CD4-positive, alpha-beta T cell treated with Interleukin-15 for 4 hours (primary cell): ENCODE data around the gene COL9A2.

Experiments used
- DNase-seq: peaks from one replicate; pipeline ENCODE4 v3.0.0-alpha.2; 2020; ENCODE audit warnings: low spot score

Gene COL9A2

DNA sequence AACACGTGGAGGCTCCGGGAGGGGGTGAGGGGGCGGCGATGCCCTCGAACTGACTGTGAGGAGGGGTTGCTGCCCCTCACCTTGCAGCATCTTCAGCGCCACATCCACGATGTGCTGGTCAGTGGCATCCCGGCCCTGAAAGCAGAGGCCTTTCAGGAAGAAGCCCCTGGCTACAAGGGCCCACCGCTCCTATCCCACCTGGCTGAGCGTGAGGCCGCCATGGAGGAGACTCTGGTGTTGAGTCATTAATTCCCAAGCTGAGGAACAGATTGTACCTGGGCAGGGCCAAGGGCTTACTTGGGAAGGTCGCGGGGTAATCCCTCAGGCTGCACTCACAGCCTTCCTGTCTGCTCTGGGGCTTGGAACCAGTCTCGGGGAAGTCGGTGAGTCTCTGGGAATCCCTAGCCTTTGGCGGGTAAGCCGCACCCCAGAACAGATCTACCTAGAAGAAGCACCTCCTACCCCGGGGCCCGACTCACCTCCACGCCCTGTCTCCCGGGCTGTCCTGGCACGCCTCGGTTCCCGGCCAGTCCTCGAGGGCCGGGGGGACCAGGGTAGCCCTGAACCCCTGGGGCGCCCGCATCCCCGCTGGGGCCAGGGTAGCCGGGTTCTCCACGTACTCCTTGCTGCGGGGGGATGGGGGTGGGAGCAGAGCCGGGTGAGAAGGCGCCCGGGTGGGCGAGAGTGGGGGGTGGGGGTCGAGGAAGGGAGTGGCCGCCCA is 13.9 kb downstream of the COL9A2 start:
- DNase-seq: no peak

DNA sequence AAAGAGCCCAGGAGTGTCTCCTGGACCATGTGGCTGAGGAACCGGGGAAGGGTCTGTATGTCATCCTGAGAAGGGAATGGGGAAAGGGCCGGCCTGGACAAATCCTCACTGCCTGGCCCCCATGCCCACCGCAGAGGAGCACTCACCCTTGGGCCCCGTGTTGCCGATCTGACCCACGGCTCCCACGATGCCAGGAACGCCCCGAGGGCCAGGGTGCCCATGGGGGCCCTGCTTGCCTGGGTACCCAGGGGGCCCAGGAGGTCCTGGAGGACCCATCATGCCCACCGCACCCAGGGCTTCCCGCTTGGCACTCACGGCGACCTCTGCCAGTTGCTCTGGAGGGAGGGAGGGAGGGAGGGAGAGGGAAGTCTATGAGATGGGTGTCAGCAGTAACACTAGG is 14.6 kb downstream of the COL9A2 start:
- no peak for DNase-seq

DNA sequence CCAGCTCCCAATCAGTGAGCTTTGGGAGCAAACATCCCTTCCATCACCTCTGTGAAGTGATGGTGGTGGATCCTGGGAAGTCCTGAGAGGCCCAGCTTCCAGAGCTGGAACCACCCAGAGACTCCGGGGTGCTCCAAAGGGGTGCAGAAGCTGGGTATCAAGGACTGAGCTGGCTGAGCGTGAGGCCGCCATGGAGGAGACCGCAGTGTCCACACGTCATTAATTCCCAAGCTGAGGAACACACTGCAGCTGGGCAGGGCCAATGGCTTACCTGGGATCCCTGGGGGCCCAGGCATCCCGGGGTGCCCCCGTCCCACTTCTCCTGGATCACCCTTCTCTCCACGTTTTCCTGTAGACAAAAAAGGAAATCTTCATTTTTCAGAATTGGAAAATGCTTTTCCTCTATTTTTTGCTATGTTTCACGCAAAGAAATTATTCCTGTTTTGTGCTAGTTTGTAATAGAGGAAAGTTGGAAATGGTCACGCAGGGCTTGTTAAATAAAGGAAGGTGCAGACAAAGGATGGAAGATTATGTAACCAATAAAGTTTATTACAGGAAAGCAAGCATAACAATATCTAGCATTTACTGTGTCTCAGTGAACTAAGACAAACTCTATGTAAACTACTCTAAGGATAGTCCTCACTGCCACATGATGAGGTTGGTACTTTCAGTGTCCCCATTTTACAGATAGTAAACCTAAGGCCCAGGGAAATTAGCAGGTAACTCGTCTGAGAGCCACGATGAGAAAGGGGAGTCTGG is 15.4 kb downstream of the COL9A2 start:
- no peak for DNase-seq

DNA sequence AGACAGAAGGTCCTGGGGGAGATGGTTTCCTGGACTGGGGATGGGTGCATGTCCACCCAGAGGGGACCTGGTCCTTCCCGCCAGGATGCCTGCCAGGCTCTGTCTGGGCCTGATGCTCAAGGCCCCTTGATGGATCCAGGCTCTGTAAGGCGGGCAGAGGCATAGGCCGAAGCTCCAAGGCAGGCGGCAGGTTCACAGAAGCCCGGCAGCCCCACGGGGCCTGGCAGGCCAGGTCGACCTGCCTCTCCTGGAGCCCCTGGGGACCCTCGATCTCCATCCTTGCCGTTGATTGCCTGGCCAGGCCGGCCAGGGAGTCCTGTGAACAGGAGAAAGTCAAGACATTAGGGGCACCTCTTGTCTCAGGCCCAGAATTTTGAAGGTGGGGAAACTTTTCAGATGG is 16.0 kb downstream of the COL9A2 start:
- no peak for DNase-seq

DNA sequence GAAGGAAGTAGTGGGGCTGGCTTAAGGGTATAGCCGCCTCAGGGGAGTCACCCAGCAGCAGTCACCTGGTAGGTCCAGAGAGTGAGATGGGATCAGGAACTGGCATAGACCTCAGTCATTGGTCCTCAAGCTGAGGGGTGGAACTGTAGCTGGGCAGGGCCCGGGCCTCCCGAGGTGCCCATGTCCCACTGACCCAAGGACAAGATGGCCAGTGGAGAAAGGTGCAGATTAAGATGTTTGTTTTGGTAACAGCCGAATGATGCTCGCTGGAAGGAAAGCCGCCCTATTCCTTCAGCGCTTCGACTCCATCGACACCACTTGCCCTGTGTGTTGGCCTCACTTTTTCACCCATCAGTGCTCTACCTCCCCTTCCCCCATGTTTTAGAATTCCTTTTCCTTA is 16.4 kb downstream of the COL9A2 start:
- no peak for DNase-seq

DNA sequence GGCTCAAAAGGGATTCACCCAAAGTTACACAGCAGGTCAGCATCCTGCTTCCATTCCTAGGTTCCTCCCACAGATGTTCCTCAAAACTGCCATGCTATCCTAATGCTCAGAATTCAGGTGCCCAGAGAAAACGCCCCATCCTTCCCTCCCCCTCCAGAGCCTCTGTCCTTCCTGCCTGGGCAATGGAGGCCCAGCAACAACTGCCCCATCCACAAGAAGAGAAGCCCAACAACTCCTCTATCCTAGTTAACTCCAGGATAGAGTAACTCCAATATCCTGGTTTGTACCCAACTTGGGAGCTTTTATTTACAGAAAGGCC is 16.9 kb downstream of the COL9A2 start:
- no peak for DNase-seq

DNA sequence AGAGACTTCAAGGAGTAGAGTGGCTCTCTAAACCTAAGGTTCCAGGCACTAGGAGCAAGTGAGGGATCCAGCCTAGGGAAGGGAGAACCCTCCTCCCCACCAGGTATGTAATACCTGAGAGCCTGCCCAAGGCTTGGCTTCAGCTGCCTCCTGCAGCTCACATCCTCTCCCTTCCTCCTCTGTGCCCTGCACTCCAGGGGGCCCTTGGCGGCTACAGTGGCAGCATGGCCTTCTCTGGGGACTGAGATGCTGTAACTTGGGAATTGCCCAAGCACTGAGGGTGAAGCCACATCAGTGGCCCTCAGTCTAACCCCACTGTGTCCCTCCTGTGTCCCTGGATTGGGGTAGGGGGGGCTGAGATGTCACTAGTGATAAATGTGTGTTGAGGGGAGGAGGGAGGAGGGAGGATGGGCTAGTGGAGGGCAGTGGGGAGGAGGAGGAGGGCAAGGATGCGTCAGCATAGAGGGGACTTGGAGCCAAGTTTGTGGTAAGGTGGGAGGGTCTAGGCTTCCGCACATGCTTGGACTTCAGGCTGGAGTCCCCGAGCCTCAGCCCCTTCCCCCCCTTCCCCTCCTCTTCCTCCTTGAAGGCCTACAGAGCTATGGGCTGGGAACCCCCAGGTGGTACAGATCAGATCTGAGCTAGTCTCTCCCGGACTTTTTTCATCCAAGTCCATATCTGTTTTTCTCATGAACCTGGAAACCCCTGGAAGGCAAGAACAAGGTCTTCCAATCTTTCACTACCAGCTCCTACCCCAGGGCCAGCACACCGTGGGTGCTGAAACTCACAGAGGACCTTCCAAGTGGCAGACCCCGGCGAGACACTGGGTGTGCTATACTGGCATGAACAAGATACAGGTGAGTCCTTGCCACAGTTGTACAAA is 17.5 kb downstream of the COL9A2 start:
- DNase-seq: no peak

DNA sequence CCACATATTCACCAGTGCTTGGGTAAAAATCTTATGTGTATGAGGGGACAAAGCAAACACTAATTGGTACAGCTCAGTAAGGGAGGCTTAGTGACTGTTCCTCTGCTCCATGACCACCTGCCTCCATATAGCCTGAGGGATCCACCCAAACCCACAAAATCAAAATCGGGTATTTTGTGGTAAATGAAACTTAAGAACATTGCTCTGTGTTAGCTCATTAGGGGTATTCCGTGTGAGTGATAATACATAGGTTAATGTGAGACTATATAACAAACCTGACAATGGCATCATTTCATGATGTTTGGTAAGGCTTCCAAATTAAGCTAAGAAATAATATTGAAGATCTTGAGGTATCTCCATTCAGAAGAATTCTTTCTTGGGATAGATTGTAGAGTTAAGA is 25.8 kb downstream of the COL9A2 start:
- DNase-seq: no peak

DNA sequence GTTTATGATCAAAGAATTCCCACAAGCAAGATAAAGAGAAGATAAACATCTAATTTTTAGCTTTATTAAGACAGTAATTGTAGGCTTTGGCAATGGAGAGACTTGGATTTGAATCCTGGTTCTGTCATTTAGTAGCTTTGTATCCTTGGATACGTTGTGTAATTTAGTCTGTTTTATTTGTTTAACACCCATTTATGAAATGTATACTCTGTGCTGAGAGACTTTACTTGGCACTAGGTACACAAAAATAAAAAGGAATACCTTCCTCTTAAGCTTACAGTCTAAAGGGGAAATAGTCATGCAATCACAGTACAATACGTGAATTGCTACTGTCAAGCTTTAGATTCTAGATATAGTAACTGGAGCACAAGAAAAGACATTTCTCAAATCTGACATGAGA is 35.2 kb downstream of the COL9A2 start:
- no peak for DNase-seq

DNA sequence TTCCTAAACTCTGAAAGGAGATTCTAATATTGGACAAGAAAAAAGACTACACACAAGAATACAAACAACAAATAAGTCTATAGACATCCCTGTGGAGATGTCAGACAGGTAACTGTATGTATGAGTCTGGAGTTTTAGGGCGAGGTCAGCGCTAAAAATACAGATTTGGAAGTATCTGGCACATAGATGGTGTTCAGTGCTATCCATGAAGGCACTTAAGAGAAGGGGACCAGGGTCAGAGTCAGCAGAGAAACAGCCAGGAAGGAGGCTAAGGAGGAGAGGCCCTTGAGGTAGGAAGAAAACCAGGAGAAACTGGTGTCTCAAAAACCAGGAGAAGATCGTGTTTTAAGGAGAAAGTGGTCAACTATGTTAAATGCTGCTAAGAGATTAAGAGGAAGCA is 41.0 kb downstream of the COL9A2 start:
- no peak for DNase-seq

DNA sequence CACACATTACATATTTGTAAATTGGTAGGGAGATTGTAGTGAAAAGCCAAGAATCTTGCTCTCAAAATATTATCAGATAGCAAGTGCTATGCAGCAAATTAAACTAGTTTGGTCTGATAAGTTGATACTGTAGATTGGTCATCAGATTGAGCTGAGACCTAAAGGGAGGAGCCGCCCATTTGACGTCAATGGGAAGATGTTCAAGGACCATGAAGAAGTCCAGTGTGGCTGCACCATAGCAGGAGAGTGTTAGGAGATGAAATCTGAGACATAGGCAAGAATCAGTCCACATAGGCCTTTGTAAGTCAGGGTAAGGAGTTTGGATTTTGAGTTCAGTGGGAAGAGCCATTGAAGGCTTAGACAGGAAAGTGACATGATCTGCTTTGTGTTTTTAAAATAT is 42.8 kb downstream of the COL9A2 start:
- no peak for DNase-seq

DNA sequence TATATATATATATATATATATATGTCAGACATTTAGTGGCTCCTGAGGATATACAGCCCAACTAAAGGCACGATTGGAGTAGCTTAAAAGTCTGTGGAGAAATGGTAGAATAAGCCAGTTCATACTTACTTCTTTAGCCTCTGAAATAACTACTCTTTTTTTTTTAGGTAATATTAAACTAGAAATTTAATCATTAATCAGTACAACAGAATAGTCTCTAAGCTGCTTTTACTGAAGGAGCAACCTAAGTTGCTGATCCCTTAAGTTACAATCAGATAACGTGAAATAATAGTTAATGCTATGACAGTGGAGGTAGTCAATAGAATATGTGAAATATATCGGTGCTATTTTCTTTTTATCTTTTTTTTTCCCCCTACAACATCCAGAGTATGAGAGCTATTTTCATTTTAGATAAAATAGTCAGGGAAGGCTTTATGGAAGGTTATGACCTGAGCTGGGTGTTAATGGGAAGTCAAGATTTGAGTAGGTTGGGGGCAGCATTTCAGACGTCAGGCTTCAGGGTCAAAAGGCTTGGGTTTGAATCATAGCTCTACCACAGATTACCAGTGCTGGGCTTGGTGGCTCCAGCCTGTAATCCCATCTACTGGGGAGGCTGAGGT is 43.4 kb downstream of the COL9A2 start:
- DNase-seq: no peak

DNA sequence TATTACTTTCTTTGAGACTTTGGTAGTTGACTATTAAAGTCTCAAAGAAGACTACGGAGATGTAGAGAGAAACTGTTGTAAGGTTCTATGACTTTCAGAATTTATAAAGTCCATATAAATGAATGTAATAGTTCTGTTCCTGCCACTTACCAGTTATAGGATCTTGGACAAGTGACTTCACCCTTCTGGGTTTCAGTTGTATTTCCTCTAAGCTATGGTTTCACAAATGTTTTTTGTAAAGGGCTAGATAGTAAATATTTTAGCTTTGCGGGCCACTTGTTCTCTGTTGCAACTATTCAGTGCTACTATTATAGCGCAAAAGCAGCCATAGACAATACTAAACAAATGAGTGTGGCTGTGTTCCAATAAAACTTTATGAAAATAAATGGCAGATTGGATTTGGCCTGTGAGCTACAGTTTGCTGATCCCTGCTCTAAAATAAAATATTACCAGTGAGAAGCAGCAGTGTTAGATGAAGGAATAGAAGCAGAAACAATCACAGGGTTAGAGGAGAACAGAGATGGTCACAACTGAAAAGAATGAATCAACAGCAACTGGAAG is 44.4 kb downstream of the COL9A2 start:
- DNase-seq: no peak

DNA sequence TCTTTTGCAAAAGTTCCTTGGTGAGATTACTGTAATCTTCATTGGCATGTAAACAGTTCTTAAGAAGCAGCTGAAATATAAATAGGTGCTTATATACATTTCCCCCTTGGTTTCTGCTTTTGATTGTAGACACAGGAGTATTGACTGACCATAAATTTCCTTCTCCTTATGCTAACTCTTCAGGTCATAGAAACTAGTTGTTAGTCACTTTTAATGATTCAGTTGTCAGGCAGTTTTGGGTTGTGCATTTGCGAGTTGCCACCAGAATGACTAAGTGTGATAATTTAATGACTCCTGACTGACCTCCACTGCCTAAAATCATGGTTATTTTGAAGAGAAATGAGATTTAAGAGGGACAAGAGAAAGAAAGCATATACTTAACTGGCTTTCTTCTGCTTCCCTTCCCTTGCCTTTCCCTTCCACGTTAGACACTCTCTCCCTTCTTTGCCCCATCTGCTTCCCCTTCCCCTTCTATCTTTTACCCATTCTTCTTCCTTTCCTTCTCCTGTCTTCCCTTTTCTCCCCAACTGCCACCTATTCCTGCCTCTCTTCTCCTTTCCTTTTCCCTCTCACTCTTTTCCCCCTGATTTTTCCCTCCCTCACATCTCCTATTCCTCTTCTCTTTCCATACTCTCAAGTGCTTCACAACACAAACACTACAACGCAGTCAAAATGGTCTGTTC is 46.8 kb downstream of the COL9A2 start:
- no peak for DNase-seq

DNA sequence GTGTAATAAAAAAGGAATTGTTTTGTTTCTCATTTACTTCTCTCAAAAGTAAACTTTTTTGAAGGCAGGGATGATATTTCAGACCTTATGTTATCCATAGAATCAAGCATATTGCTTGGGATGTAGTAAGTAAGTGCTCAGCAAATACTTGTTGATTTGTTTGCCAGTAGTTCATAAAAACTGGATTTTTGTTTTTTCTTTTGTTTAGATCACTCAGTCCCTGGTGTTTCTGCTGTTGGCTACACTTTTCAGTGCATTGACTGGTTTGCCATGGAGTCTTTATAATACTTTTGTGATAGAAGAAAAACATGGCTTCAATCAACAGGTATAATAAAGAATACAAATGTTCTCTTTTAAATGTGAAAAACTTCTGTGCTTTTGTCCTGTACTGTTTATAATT is 48.9 kb downstream of the COL9A2 start:
- DNase-seq: no peak

DNA sequence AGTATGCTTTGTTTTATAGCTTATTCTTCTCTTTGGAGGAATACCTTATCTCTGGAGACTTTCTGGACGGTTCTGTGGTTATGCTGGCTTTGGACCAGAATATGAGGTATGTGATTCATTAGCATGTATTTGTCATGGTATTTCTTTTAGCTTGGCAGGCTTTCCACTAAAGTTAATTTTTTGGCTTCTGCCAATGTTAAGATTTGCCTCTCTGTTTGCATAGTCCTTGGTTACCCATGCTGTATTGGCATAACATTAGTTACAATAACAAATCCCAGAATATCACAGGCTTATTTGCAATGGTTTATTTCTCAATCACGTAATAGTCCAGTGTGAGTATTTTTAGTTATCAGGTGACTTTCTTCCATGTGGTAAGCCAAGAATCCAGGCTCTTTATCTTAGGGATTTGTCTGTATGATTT is 49.3 kb downstream of the COL9A2 start:
- DNase-seq: no peak

DNA sequence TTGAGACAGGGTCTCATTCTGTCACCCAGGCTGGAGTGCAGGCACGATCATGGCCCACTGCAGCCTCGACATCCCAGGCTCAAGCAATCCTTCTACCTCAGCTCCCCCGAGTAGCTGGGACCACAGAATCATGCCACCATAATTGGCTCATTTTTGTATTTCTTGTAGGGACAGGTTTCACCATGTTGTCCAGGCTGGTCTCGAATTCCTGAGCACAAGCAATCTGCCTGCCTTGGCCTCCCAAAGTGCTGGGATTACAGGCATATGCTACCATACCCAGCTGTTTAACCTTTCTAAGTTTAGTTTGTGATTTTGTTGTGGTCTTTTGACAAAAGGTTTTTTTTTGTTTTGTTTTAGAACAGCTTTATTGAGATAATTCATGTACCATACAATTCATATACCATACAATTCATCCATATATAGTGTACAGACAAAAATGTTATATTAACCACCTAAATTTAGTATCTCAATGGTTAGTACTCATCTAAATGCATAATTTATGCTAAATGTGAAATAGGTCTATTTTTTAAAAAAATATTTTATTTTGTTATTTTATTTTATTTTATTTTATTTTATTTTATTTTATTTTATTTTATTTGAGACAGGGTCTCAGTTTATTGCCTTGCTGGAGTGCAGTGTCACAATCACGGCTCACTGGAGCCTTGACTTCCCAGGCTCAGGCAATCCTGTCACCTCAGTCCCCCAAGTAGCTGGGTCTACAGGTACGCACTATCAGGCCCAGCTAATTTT is 50.1 kb downstream of the COL9A2 start:
- DNase-seq: no peak

DNA sequence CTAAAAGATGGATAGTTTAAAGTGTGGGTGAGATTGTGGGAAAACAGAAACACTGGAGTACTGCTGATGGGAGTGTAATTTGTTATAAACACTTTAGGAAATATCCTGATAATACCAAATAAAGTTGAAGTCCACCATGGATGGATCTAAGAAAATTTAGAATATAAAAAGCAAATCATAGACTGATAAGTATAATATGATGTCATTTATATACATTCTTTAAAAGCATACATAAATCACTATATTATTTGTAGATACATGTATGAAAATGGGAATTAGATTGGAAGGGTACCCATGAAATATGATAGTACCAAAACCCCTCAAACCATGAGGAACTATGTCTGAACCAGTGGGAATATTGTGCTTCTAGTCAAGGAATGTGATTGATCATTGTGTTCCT is 51.2 kb downstream of the COL9A2 start:
- DNase-seq: no peak

DNA sequence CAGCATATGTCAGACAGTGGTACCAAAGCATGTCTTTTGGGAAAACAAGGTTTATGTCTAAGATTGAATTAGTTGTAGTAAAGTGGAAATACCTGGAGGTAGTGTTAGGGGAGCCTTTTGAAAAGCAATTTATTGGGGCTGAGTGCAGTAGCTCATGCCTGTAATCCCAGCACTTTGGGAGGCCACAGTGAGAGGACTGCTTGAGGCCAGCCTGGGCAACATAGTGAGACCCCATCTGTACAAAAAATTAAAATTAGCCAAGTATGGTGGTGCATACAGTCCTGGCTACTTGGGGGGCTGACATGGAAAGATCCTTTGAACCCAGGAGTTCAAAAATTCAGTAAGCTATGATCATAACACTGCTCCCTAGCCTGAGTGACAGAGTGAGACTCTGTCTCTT is 51.8 kb downstream of the COL9A2 start:
- DNase-seq: no peak

DNA sequence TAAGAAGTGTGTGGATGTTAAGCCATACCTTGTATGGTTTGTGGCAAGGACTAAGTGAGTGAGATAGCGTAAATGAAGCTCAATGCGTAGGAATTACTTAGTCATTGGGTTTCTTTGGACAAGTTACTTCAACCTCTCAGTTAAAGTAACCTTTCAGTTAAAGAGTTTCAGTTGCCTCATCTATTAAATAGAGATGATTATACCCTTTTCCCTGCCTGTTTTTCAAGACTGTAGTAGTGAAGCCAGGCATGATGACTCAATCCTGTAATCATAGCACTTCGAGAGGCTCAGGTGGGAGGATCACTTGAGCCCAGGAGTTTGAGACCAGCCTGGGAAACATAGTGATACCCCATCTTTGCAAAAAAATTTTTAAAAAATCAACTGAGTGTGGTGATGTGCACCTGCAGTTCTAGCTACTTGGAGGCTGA is 52.7 kb downstream of the COL9A2 start:
- DNase-seq: no peak

DNA sequence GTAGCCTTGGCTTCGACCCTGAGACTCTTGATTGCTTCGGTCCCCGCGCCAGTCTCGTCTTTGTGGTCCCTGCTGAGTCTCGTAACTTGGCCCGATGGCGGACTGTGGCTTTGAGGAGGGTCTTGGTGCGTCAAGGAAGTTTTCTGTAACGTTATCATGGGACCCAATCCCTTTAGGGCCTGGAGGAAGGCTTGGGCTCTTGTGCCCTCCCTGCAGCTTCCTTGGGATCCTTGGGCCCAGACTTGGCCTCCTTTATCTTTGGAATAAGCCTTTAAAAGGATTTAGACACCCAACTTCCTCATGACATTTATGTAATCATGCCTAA is 58.7 kb downstream of the COL9A2 start:
- DNase-seq: no peak
